HG02870 (cell line): ENCODE results near the gene NKIRAS2.
"Not testable (repeated sequence)": the region's sequence is repeated elsewhere in the genome, so short reads cannot be mapped to it uniquely, and the experiment has no call there.

Experiments used
- ATAC-seq: cut with Tn5 transposase; IDR thresholded peaks from one replicate; pipeline ENCODE4 v1.9.1; 2021; ENCODE audit warnings: mild to moderate bottlenecking, moderate library complexity; ENCODE audit not compliant: unreplicated experiment

Gene NKIRAS2

GRCh38 chr17:41996855-41997164, 23.1 kb upstream of the NKIRAS2 start:
- ATAC-seq, result no peak

- no peak for ATAC-seq
Measured at GRCh38 chr17:41998497-41998896, 21.4 kb upstream of the NKIRAS2 start.

- ATAC-seq, result no peak
Measured at GRCh38 chr17:42000413-42001133, 19.3 kb upstream of the NKIRAS2 start.

GRCh38 chr17:42001729-42002128, 18.2 kb upstream of the NKIRAS2 start:
- ATAC-seq, result no peak

- no peak for ATAC-seq
Measured at GRCh38 chr17:42002175-42002791, 17.6 kb upstream of the NKIRAS2 start.

- ATAC-seq, result no peak
Measured at GRCh38 chr17:42002792-42003301, 17.0 kb upstream of the NKIRAS2 start.

- ATAC-seq, result no peak
Measured at GRCh38 chr17:42005166-42005565, 14.7 kb upstream of the NKIRAS2 start.

- no peak for ATAC-seq
Measured at GRCh38 chr17:42009170-42009569, 10.7 kb upstream of the NKIRAS2 start.

- not testable (repeated sequence) for ATAC-seq
Measured at GRCh38 chr17:42010266-42010680, 9.6 kb upstream of the NKIRAS2 start.

GRCh38 chr17:42010898-42011516, 8.9 kb upstream of the NKIRAS2 start:
- ATAC-seq, result no peak

- ATAC-seq, result not testable (repeated sequence)
Measured at GRCh38 chr17:42012363-42012762, 7.5 kb upstream of the NKIRAS2 start.

GRCh38 chr17:42013740-42014139, 6.2 kb upstream of the NKIRAS2 start:
- ATAC-seq, result not testable (repeated sequence)

- ATAC-seq, result no peak
Measured at GRCh38 chr17:42016411-42016831, 3.5 kb upstream of the NKIRAS2 start.

GRCh38 chr17:42016941-42017865, 2.7 kb upstream of the NKIRAS2 start, which contains the start of gene DNAJC7:
Gene DNAJC7 (minus strand): TSS chr17:42017439. CDS start chr17:42017416, 23 bp downstream.
- peak; percentile 74 for ATAC-seq

- ATAC-seq, result peak; percentile 7
Measured at GRCh38 chr17:42017866-42018200, 2.1 kb upstream of the NKIRAS2 start.

- no peak for ATAC-seq
Measured at GRCh38 chr17:42018339-42018738, 1.6 kb upstream of the NKIRAS2 start.

- ATAC-seq, result no peak
Measured at GRCh38 chr17:42018988-42019387, 902 bp upstream of the NKIRAS2 start.

GRCh38 chr17:42020845-42021244, 955 bp downstream of the NKIRAS2 start:
- ATAC-seq, result not testable (repeated sequence)

GRCh38 chr17:42023524-42024349, 3.8 kb downstream of the NKIRAS2 start:
- no peak for ATAC-seq

GRCh38 chr17:42025191-42025579, 5.3 kb downstream of the NKIRAS2 start:
- ATAC-seq, result no peak
